WTC11 (cell line): ENCODE results near the gene ANO2. TPM values are rescaled to one million over a fixed set of nuclear protein-coding genes. Genes with fewer than 3 reads are reported as not detected.

ENCODE experiments used
- ATAC-seq: fragments of 200-7000 bp; cut with Tn5 transposase; 2 replicates; pipeline ENCODE4 v1.10.0; 2021; ENCODE audit warnings: mild to moderate bottlenecking, moderate library complexity
- CTCF ChIA-PET: fragments of 300-600 bp; sonication (Branson Sonifier 250); formaldehyde crosslinking; loops from one replicate; lab custom pipeline; 2021; ENCODE audit warnings: antibody characterized with exemption; lab: Charles Lee
- POLR2A ChIA-PET: fragments of 350-600 bp; sonication (Branson Sonifier 250); formaldehyde crosslinking; loops from one replicate; lab custom pipeline; 2021; ENCODE audit warnings: antibody characterized with exemption; lab: Charles Lee
- DNase-seq: peaks from one replicate; pipeline ENCODE4 v3.0.0; 2021; ENCODE audit warnings: low spot score
- H3K27ac Mint-ChIP-seq: 2 replicates; pipeline ENCODE4 v1.8.0; 2021; ENCODE audit warnings: mixed read lengths
- H3K27me3 Mint-ChIP-seq: 2 replicates; pipeline ENCODE4 v1.8.0; 2021; ENCODE audit warnings: low read depth, mild to moderate bottlenecking, moderate library complexity, mixed read lengths
- H3K36me3 Mint-ChIP-seq: 2 replicates; pipeline ENCODE4 v1.8.0; 2021; ENCODE audit warnings: mixed read lengths
- H3K4me1 Mint-ChIP-seq: 2 replicates; pipeline ENCODE4 v1.8.0; 2022; ENCODE audit warnings: mixed read lengths
- H3K4me3 Mint-ChIP-seq: 2 replicates; pipeline ENCODE4 v1.8.0; 2021; ENCODE audit warnings: mild to moderate bottlenecking, moderate library complexity, mixed read lengths
- H3K9me3 Mint-ChIP-seq: 2 replicates; pipeline ENCODE4 v1.8.0; 2021; ENCODE audit warnings: mixed read lengths
- ATF2 ChIP-seq: sonication (generic); formaldehyde crosslinking; IDR thresholded peaks from 2 replicates; pipeline ENCODE4 v1.8.1; 2022; ENCODE audit warnings: low read depth, missing genetic modification reagents, borderline replicate concordance
- CREM ChIP-seq: sonication (generic); formaldehyde crosslinking; IDR thresholded peaks from 2 replicates; pipeline ENCODE4 v1.8.1; 2022; ENCODE audit warnings: mild to moderate bottlenecking, missing genetic modification reagents, moderate library complexity
- ESRRA ChIP-seq: sonication (generic); formaldehyde crosslinking; IDR thresholded peaks from 2 replicates; pipeline ENCODE4 v1.8.1; 2022; ENCODE audit warnings: mild to moderate bottlenecking, missing genetic modification reagents, borderline replicate concordance
- FOXP1 ChIP-seq: sonication (generic); formaldehyde crosslinking; IDR thresholded peaks from 2 replicates; pipeline ENCODE4 v1.8.0; 2022; ENCODE audit warnings: missing genetic modification reagents, mild to moderate bottlenecking, moderate library complexity, borderline replicate concordance
- FOXP4 ChIP-seq: sonication (generic); formaldehyde crosslinking; IDR thresholded peaks from 2 replicates; pipeline ENCODE4 v1.8.0; 2022; ENCODE audit warnings: mild to moderate bottlenecking, missing genetic modification reagents
- GABPB1 ChIP-seq: sonication (generic); formaldehyde crosslinking; IDR thresholded peaks from 2 replicates; pipeline ENCODE4 v1.8.1; 2023; ENCODE audit warnings: mild to moderate bottlenecking, missing genetic modification reagents
- IRF2 ChIP-seq: sonication (generic); formaldehyde crosslinking; IDR thresholded peaks from 2 replicates; pipeline ENCODE4 v1.8.0; 2022; ENCODE audit warnings: low read depth, missing genetic modification reagents, borderline replicate concordance
- MAX ChIP-seq: sonication (generic); formaldehyde crosslinking; IDR thresholded peaks from 2 replicates; pipeline ENCODE4 v1.8.0; 2022; ENCODE audit warnings: mild to moderate bottlenecking, missing genetic modification reagents
- NFE2L1 ChIP-seq: sonication (generic); formaldehyde crosslinking; IDR thresholded peaks from 2 replicates; pipeline ENCODE4 v1.8.1; 2023; ENCODE audit warnings: missing genetic modification reagents
- NR1H2 ChIP-seq: sonication (generic); formaldehyde crosslinking; IDR thresholded peaks from 2 replicates; pipeline ENCODE4 v1.9.0; 2021; ENCODE audit warnings: mild to moderate bottlenecking, moderate library complexity, missing genetic modification reagents
- NR3C1 ChIP-seq: sonication (generic); formaldehyde crosslinking; conservative IDR thresholded peaks from 2 replicates; pipeline ENCODE4 v1.8.1; 2023; ENCODE audit warnings: low read depth, mild to moderate bottlenecking, missing genetic modification reagents
- SOX15 ChIP-seq: fragments of 250-450 bp; sonication (Bioruptor Pico); IDR thresholded peaks from 2 replicates; pipeline ENCODE4 v1.9.0; 2021; ENCODE audit warnings: mild to moderate bottlenecking
- TEAD1 ChIP-seq: sonication (generic); formaldehyde crosslinking; IDR thresholded peaks from 2 replicates; pipeline ENCODE4 v1.8.0; 2022; ENCODE audit warnings: mild to moderate bottlenecking, missing genetic modification reagents
- ZNF232 ChIP-seq: sonication (generic); formaldehyde crosslinking; IDR thresholded peaks from 2 replicates; pipeline ENCODE4 v1.8.0; 2022; ENCODE audit warnings: mild to moderate bottlenecking, missing genetic modification reagents
- ZNF396 ChIP-seq: fragments of 250-450 bp; sonication (Bioruptor Pico); IDR thresholded peaks from 2 replicates; pipeline ENCODE4 v1.8.0; 2021; ENCODE audit warnings: mild to moderate bottlenecking, moderate library complexity, borderline replicate concordance
- ZNF416 ChIP-seq: fragments of 250-450 bp; sonication (Bioruptor Pico); IDR thresholded peaks from 2 replicates; pipeline ENCODE4 v1.9.0; 2021; ENCODE audit warnings: mild to moderate bottlenecking, inconsistent platforms
- ZNF512 ChIP-seq: sonication (generic); formaldehyde crosslinking; IDR thresholded peaks from 2 replicates; pipeline ENCODE4 v1.8.1; 2022; ENCODE audit warnings: missing genetic modification reagents, borderline replicate concordance
- ZSCAN18 ChIP-seq: fragments of 250-450 bp; sonication (Bioruptor Pico); IDR thresholded peaks from 2 replicates; pipeline ENCODE4 v2.1.2; 2022; ENCODE audit warnings: mild to moderate bottlenecking, moderate library complexity
- total RNA-seq: library from RNA; stranded (reverse); gene quantifications from 3 replicates; pipeline ENCODE4 v1.2.3, GENCODE V29; 2021
- TF ChIP-seq, protein P1 (sequence below): sonication (generic); formaldehyde crosslinking; IDR thresholded peaks from 2 replicates; pipeline ENCODE4 v1.8.0; 2022; ENCODE audit warnings: mild to moderate bottlenecking, missing genetic modification reagents
- TF ChIP-seq, protein P2 (sequence below): fragments of 200-600 bp; IDR thresholded peaks from 2 replicates; pipeline ENCODE4 v1.8.0; 2022; ENCODE audit warnings: antibody characterized with exemption

Gene ANO2
- total RNA-seq, 1 experiment from 2014 or later: 2.8 TPM

DNA sequence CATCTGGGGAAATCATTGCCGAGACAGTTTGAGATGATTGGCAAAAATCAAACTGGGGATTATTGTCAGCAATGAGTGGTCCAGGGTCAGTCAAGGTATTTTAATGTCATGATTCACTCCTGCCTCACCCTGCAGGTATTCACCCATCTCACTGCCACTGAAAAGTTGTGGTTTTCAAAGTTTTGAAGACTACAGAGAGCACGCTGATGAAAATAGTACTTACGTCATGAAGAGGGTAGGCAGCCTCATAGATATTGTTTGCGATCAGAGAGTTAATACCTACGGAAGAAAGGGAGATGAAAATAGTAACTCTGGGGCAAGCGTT is 138.0 kb downstream of the ANO2 start:
- no peak for TF ChIP-seq CREM (CRISPR knock-in tag)
- no peak for TF ChIP-seq ZNF232
- TF ChIP-seq ZSCAN18: no peak
- TF ChIP-seq NFE2L1 (CRISPR knock-in tag): no peak
- no peak for TF ChIP-seq ZNF416 (CRISPR knock-in tag)
- TF ChIP-seq, protein P1, sequence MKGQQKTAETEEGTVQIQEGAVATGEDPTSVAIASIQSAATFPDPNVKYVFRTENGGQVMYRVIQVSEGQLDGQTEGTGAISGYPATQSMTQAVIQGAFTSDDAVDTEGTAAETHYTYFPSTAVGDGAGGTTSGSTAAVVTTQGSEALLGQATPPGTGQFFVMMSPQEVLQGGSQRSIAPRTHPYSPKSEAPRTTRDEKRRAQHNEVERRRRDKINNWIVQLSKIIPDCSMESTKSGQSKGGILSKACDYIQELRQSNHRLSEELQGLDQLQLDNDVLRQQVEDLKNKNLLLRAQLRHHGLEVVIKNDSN (CRISPR knock-in tag): no peak
- no peak for TF ChIP-seq ZNF396 (CRISPR knock-in tag)
- no peak for TF ChIP-seq FOXP1 (CRISPR knock-in tag)
- no peak for TF ChIP-seq MAX (CRISPR knock-in tag)
- no peak for TF ChIP-seq NR1H2 (CRISPR knock-in tag)
- TF ChIP-seq ATF2: no peak
- no peak for TF ChIP-seq GABPB1 (CRISPR knock-in tag)
- TF ChIP-seq, protein P2, sequence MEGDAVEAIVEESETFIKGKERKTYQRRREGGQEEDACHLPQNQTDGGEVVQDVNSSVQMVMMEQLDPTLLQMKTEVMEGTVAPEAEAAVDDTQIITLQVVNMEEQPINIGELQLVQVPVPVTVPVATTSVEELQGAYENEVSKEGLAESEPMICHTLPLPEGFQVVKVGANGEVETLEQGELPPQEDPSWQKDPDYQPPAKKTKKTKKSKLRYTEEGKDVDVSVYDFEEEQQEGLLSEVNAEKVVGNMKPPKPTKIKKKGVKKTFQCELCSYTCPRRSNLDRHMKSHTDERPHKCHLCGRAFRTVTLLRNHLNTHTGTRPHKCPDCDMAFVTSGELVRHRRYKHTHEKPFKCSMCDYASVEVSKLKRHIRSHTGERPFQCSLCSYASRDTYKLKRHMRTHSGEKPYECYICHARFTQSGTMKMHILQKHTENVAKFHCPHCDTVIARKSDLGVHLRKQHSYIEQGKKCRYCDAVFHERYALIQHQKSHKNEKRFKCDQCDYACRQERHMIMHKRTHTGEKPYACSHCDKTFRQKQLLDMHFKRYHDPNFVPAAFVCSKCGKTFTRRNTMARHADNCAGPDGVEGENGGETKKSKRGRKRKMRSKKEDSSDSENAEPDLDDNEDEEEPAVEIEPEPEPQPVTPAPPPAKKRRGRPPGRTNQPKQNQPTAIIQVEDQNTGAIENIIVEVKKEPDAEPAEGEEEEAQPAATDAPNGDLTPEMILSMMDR: no peak
- TF ChIP-seq ZNF512 (CRISPR knock-in tag): no peak
- TF ChIP-seq ESRRA (CRISPR knock-in tag): no peak
- TF ChIP-seq FOXP4 (CRISPR knock-in tag): no peak
- TF ChIP-seq IRF2 (CRISPR knock-in tag): no peak
- TF ChIP-seq NR3C1: no peak
- TF ChIP-seq SOX15 (CRISPR knock-in tag): no peak
- no peak for TF ChIP-seq TEAD1
- H3K4me1 Mint-ChIP-seq: peaks cover 18% of the 10 kb centered on the region
- ATAC-seq: no peak
- H3K27me3 Mint-ChIP-seq: no peaks in the 10 kb centered on the region; the same call in 1 of the 2 replicates
- H3K27ac Mint-ChIP-seq: no peak overlapping the region
- H3K36me3 Mint-ChIP-seq: no peaks in the 10 kb centered on the region
- DNase-seq: no peak
- H3K9me3 Mint-ChIP-seq: no peaks in the 10 kb centered on the region
- no peak overlapping the region for H3K4me3 Mint-ChIP-seq
- ChIA-PET POLR2A (no interaction called here), CTCF (no interaction called here)
